Neural progenitor cell (in vitro differentiated cells): ENCODE data around the gene ALOX12B.

Source experiments
- EZH2 ChIP-seq: fragments of 200-600 bp; sonication (generic); IDR thresholded peaks from 2 replicates; pipeline ENCODE4 v1.6.1; 2017; ENCODE audit warnings: antibody characterized with exemption, mild to moderate bottlenecking, moderate library complexity
- TF ChIP-seq, protein P1 (sequence below): fragments of 200-600 bp; sonication (generic); IDR thresholded peaks from 2 replicates; pipeline ENCODE4 v1.5.1; 2017; ENCODE audit warnings: antibody characterized with exemption, mild to moderate bottlenecking

DNA sequence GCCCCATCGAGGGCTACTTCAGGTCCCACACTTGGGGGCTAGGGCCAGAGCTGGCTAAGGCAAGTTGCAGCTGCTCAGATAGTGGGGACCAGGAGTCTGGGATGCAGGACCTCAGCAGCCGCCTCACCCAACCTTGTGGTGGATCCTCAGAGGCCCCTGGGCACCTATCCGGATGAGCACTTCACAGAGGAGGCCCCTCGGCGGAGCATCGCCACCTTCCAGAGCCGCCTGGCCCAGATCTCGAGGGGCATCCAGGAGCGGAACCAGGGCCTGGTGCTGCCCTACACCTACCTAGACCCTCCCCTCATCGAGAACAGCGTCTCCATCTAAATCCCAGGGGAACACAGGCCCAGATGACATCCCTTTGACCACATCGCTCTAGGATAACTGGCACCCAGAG lies 39.3 kb downstream of the ALOX12B start:
- TF ChIP-seq, protein P1, sequence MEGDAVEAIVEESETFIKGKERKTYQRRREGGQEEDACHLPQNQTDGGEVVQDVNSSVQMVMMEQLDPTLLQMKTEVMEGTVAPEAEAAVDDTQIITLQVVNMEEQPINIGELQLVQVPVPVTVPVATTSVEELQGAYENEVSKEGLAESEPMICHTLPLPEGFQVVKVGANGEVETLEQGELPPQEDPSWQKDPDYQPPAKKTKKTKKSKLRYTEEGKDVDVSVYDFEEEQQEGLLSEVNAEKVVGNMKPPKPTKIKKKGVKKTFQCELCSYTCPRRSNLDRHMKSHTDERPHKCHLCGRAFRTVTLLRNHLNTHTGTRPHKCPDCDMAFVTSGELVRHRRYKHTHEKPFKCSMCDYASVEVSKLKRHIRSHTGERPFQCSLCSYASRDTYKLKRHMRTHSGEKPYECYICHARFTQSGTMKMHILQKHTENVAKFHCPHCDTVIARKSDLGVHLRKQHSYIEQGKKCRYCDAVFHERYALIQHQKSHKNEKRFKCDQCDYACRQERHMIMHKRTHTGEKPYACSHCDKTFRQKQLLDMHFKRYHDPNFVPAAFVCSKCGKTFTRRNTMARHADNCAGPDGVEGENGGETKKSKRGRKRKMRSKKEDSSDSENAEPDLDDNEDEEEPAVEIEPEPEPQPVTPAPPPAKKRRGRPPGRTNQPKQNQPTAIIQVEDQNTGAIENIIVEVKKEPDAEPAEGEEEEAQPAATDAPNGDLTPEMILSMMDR: no peak
- no peak for TF ChIP-seq EZH2
